Tibial nerve (tissue), 4 donors: Measurements from ENCODE around the gene CPAMD8.

ENCODE experiments used
- EP300 ChIP-seq, 2 donors: sonication (generic); formaldehyde crosslinking; IDR thresholded peaks; one replicate each; pipeline ENCODE4 v1.6.1; 2017; ENCODE audit warnings: antibody characterized with exemption in 2 of 2, mild to moderate bottlenecking in 1 of 2
- POLR2A ChIP-seq, 2 donors: fragments of 450-650 bp; IDR thresholded peaks; one replicate each; pipeline ENCODE4 v1.6.1; 2017; ENCODE audit warnings: antibody characterized with exemption in 2 of 2, mild to moderate bottlenecking in 2 of 2, moderate library complexity in 2 of 2
- TF ChIP-seq, protein P1 (sequence below), 5 experiments: fragments of 200-600 bp in 3 of 5; fragments of 450-650 bp in 2 of 5; sonication (generic) in 3 of 5; IDR thresholded peaks; one replicate each; pipeline ENCODE4 v1.5.1; 2016 to 2019; ENCODE audit warnings: antibody characterized with exemption in 5 of 5, mild to moderate bottlenecking in 3 of 5, moderate library complexity in 2 of 5

DNA sequence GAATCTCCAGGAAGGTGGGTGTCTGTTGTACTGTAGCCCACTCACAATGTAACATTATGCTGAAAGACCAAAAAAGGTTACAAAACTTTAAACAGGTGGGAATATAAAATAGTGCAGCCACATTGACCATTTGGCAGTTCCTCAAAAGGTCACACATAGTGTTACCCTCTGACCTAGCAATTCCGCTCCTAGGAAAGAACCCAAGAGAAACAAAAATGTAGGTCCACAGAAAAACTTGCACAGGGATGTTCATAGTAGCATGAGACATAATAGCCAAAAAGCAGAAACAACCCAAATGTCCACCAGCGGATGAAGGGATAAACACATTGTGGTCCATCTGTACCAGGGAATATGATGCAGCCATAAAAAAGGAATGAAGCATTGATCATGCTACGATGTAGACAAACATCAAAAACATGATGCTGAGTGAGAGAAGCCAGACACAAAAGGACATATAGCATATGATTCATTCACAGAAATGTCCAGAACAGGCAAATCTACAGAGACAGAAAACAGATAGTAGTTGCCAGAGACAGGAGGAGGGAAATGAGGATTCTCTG, 27.9 kb downstream of the CPAMD8 start:
- TF ChIP-seq, protein P1, sequence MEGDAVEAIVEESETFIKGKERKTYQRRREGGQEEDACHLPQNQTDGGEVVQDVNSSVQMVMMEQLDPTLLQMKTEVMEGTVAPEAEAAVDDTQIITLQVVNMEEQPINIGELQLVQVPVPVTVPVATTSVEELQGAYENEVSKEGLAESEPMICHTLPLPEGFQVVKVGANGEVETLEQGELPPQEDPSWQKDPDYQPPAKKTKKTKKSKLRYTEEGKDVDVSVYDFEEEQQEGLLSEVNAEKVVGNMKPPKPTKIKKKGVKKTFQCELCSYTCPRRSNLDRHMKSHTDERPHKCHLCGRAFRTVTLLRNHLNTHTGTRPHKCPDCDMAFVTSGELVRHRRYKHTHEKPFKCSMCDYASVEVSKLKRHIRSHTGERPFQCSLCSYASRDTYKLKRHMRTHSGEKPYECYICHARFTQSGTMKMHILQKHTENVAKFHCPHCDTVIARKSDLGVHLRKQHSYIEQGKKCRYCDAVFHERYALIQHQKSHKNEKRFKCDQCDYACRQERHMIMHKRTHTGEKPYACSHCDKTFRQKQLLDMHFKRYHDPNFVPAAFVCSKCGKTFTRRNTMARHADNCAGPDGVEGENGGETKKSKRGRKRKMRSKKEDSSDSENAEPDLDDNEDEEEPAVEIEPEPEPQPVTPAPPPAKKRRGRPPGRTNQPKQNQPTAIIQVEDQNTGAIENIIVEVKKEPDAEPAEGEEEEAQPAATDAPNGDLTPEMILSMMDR (IDR thresholded peaks at IDR 0.05): no peak
- no peak for TF ChIP-seq POLR2A (IDR thresholded peaks at IDR 0.05)
- TF ChIP-seq EP300 (IDR thresholded peaks at IDR 0.05): no peak
